T-helper 9 cell (primary cell): Measurements from ENCODE around the gene TLX2.
"Not testable (repeated sequence)": the region's sequence is repeated elsewhere in the genome, so short reads cannot be mapped to it uniquely, and the experiment has no call there.

Experiments used
- DNase-seq: peaks from one replicate; pipeline ENCODE4 v3.0.0-alpha.2; 2020

The TLX2 gene

GRCh38 chr2:74556159-74556558 is 41.9 kb downstream of the TLX2 start:
- no peak for DNase-seq

- no peak for DNase-seq
Observed at GRCh38 chr2:74556831-74557370, 42.7 kb downstream of the TLX2 start.

GRCh38 chr2:74558284-74559230 is 44.3 kb downstream of the TLX2 start:
- no peak for DNase-seq

GRCh38 chr2:74559912-74560311 is 45.7 kb downstream of the TLX2 start:
- no peak for DNase-seq

- no peak for DNase-seq
Observed at GRCh38 chr2:74560591-74560990, 46.3 kb downstream of the TLX2 start.

- DNase-seq: not testable (repeated sequence)
Observed at GRCh38 chr2:74561022-74561421, 46.8 kb downstream of the TLX2 start.

- DNase-seq: no peak
Observed at GRCh38 chr2:74562126-74562775, 48.0 kb downstream of the TLX2 start.

GRCh38 chr2:74564222-74564621 is 50.0 kb downstream of the TLX2 start:
- no peak for DNase-seq

- no peak for DNase-seq
Observed at GRCh38 chr2:74566076-74566753, 52.0 kb downstream of the TLX2 start.

- no peak for DNase-seq
Observed at GRCh38 chr2:74566754-74567085, 52.5 kb downstream of the TLX2 start.
